Measurements from ENCODE around the gene GH1.
"Not testable (repeated sequence)": the region's sequence is repeated elsewhere in the genome, so short reads cannot be mapped to it uniquely, and the experiment has no call there.

Gene GH1

GRCh38 chr17:63896524-63897354 is 21.9 kb downstream of the GH1 start, which contains the start of gene CSH1:
Gene CSH1, minus strand, starts transcription at chr17:63896574. Its CDS starts 63 bp downstream, at chr17:63896511.
- not testable (repeated sequence) for DNase-seq (ENCODE audit: low read depth)

- not testable (repeated sequence) for DNase-seq (ENCODE audit: low read depth)
Measured at GRCh38 chr17:63894821-63895220, 23.8 kb downstream of the GH1 start.

GRCh38 chr17:63894021-63894420 is 24.6 kb downstream of the GH1 start:
- DNase-seq (ENCODE audit: low read depth), result not testable (repeated sequence)

GRCh38 chr17:63892316-63893037 is 26.2 kb downstream of the GH1 start:
- DNase-seq (ENCODE audit: low read depth), result not testable (repeated sequence)

- DNase-seq (ENCODE audit: low read depth), result not testable (repeated sequence)
Measured at GRCh38 chr17:63889026-63889848, 29.4 kb downstream of the GH1 start.

DNA sequence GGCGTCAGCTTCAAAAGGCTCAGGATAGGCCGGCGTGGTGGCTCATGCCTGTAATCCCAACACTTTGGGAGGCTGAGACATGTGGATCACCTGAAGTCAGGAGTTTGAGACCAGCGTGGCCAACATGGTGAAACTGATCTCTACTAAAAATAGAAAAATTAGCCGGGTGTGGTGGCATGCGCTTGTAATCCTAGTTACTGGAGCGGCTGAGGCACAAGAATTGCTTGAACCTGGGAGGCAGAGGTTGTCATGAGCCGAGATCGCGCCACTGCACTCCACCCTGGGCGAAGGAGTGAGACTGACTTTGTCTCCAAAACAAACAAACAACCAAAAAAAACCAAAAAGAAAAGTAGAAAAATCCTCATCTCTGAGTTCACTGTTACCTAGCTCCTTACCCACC is 33.5 kb downstream of the GH1 start:
- DNase-seq (ENCODE audit: low read depth), result not testable (repeated sequence)

DNA sequence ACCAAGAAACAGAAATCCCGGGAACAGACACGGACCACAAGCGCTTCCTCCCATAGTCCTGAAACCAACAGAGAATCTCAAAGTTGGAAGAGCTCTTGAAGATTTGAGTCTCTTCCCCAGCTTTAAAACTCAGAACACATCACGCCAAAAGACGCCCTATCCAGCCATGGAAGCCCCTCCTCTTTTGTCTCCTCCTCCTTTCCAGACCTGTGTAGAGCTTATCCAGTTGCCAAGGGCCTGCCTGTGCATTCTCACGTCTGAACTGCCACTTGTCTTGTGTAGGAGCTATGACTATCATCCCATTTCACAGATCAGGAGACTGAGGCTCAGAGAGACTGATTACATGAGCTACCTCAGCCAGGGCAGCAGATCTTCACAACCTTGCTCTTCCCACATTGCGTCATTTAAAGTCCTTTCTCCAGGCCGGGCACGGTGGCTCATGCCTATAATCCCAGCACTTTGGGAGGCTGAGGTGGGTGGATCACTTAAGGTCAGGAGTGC is 36.0 kb downstream of the GH1 start:
- DNase-seq (ENCODE audit: low read depth), result not testable (repeated sequence)

GRCh38 chr17:63881935-63882601 is 36.6 kb downstream of the GH1 start, which contains the start of gene GH2:
Gene GH2, minus strand, starts transcription at chr17:63881944. Its CDS starts 143 bp downstream, at chr17:63881801.
- DNase-seq (ENCODE audit: low read depth), result peak; percentile 45

GRCh38 chr17:63881337-63881736 is 37.3 kb downstream of the GH1 start:
- DNase-seq (ENCODE audit: low read depth), result not testable (repeated sequence)

DNA sequence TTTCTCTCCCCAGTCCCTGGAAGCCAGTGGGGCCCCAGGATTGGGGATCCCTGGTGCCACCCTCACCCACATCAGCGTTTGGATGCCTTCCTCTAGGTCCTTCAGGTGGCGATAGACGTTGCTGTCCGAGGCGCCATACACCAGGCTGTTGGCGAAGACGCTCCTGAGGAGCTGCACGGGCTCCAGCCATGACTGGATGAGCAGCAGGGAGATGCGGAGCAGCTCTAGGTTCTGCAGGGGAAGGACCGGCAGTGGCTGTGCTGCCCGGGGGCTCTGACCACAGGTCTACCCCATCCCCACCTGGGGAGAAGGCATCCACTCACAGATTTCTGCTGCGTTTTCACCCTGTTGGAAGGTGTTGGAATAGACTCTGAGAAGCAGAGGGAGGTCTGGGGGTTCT is 37.9 kb downstream of the GH1 start:
- no peak for DNase-seq (ENCODE audit: low read depth)

GRCh38 chr17:63878413-63878812 is 40.2 kb downstream of the GH1 start:
- not testable (repeated sequence) for DNase-seq (ENCODE audit: low read depth)

DNA sequence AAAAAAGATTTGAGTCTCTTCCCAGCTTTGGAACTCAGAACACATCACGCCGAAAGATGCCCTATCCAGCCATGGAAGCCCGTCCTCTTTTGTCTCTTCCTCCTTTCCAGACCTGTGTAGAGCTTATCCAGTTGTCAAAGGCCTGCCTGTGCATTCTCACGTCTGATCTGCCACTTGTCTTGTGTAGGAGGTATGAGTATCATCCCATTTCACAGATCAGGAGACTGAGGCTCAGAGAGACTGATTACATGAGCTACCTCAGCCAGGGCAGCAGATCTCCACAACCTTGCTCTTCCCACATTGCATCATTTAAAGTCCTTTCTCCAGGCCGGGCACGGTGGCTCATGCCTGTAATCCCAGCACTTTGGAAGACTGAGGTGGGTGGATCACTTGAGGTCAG is 43.9 kb downstream of the GH1 start:
- DNase-seq (ENCODE audit: low read depth), result not testable (repeated sequence)

- DNase-seq (ENCODE audit: low read depth), result not testable (repeated sequence)
Measured at GRCh38 chr17:63874061-63874626, 44.5 kb downstream of the GH1 start.

DNA sequence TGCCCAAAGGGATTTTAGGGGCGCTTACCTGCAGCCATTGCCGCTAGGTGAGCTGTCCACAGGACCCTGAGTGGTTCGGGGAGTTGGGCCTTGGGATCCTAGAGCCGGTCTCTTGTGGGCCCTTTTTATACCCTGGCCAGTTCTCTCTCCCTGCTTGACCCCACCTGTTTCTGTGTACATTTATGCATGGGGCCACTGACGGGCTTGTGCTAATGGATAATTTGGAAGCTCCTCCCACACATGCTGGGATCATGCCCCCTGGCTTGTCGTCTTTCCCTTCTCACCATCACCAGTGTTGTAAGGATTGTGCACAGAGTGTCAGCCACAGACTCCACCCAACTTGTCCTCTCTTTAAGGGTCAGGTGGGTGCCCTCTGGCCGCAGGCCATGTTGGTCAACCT is 45.1 kb downstream of the GH1 start, which contains the start of gene CSH2:
Gene CSH2 (minus strand): TSS at position 101 of the 400 bp plus-strand sequence. CDS start 63 bp downstream, at position 38.
- not testable (repeated sequence) for DNase-seq (ENCODE audit: low read depth)

DNA sequence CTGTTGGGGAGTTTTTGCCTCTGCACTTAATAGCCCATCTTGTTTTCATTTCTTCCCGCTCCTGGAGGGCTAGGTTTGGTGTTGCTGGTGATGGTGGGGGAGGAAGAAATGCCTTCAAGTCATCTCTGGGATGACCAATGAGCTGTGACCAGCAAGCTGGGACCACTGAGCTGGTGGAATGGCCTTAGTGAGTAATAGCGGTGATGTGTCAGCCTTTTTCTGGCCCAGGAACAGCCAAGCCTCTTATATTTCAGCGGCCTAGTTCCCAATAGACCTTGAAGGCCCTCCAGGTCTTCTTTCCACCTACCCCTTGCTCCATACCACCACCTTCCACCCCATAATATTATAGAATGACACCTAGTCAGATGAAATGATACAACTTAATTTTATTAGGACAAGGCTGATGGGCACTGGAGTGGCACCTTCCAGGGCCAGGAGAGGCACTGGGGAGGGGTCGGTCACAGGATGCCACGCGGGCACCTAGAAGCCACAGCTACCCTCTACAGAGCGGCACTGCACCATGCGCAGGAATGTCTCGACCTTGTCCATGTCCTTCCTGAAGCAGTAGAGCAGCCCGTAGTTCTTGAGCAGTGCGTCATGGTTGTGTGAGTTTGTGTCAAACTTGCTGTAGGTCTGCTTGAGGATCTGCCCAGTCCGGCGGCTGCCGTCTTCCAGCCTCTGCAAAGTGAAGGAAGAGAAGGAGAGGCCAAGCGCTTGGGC is 46.8 kb downstream of the GH1 start:
- DNase-seq (ENCODE audit: low read depth), result not testable (repeated sequence)

GRCh38 chr17:63870292-63870665 is 48.4 kb downstream of the GH1 start:
- DNase-seq (ENCODE audit: low read depth), result not testable (repeated sequence)

DNA sequence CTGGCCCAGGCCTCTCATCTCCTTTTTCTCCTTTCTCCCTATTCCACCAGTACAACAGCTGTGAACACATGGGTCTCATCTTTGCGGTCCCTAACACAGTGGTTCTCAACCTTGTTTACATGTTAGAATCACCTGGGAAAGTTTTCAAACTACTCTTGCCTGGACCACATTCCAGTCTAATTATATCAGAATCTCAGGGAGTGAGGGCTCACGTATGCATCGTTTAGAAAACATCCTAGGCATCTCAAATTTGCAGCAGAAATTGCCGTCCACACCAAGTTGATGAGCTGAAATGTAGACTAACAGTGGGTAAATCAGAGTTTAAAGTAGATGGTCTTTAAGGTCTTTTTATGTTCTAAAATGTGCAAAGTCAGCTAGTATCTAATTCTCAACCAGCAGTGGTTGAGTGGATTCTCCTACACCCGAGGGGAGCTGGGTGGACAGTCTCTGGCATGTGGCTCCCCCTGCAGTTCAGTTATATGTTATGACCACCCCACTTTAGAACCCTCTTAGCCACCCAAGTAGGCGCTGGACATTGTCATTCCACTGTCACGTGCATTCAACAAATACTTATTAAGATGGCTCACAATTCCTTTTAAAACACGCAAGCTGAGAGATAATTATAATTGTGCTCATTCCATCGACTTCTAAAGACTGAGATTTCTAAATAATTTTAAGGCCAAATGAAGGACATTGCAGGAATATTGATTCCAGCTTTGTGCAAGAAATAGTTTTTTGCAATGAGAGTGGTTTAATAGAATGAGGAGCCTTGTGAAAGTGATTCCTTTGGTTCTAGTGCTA is 48.9 kb downstream of the GH1 start:
- DNase-seq (ENCODE audit: low read depth), result not testable (repeated sequence)
